Measurements from ENCODE around the gene FHAD1. TPM values are rescaled to one million over a fixed set of nuclear protein-coding genes. Genes with fewer than 3 reads are reported as not detected.

Gene FHAD1
- total RNA-seq, 2 donors from 2014 or later, result 4.4 TPM; not detected in 1

- no peaks in the 10 kb centered on the region for H3K27me3 ChIP-seq (replicated peaks; ENCODE audit: insufficient read depth)
- TF ChIP-seq, protein P1, sequence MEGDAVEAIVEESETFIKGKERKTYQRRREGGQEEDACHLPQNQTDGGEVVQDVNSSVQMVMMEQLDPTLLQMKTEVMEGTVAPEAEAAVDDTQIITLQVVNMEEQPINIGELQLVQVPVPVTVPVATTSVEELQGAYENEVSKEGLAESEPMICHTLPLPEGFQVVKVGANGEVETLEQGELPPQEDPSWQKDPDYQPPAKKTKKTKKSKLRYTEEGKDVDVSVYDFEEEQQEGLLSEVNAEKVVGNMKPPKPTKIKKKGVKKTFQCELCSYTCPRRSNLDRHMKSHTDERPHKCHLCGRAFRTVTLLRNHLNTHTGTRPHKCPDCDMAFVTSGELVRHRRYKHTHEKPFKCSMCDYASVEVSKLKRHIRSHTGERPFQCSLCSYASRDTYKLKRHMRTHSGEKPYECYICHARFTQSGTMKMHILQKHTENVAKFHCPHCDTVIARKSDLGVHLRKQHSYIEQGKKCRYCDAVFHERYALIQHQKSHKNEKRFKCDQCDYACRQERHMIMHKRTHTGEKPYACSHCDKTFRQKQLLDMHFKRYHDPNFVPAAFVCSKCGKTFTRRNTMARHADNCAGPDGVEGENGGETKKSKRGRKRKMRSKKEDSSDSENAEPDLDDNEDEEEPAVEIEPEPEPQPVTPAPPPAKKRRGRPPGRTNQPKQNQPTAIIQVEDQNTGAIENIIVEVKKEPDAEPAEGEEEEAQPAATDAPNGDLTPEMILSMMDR (IDR thresholded peaks at IDR 0.05), result no peak
- DNase-seq (ENCODE audit: low spot score) (no peak), ATAC-seq (ENCODE audit: insufficient number of reproducible peaks, low FRiP score, low read depth) (no peak)
- no peak overlapping the region for H3K27ac ChIP-seq
- no peak overlapping the region for H3K4me3 ChIP-seq
- no peaks in the 10 kb centered on the region for H3K36me3 ChIP-seq
- peaks cover 9 to 57% of the 10 kb centered on the region in 2 donors for H3K4me1 ChIP-seq (ENCODE audit: control insufficient read depth in 1 of 2, low read depth in 2 of 2)
- H3K9me3 ChIP-seq, result no peaks in the 10 kb centered on the region
Observed at GRCh38 chr1:15204931-15205330, 42.1 kb upstream of the FHAD1 start.

DNA sequence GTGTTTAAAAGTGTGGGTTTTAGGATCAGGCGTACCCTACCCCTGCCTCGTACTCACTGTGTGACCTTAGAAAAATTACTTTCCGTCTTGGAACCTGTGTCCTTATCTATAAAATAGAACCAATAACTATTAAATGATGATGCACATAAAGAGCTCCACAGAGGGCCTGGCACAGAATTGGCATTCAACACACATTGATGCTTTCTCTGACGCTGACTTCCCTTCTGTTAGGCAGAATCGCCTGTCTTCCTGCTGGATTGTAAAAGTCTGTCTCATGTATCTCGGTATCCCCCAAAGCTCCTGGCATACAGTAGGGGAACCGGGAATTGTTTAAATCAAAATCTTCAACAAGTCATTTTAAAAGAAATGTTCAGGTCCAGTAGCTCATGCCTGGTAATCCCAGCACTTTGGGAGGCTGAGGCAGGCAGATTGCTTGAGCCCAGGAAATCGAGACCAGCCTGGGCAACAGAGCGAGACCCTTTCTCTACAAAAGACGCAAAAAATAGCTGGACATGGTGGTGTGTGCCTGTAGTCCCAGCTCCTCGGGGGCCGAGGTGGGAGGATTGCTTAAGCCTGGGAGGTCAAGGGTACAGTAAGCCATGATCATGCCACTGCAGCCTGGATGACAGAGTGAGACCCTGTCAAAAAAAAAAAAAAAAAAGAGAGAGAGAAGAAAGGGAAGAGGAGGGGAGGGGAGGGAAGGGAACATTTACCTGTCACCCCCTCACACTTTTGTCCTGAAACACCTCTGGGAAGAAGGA lies 41.3 kb upstream of the FHAD1 start:
- no peaks in the 10 kb centered on the region for H3K9me3 ChIP-seq
- no peak overlapping the region for H3K27ac ChIP-seq
- TF ChIP-seq, protein P1 (IDR thresholded peaks at IDR 0.05), result no peak
- H3K27me3 ChIP-seq (replicated peaks; ENCODE audit: insufficient read depth), result no peaks in the 10 kb centered on the region
- DNase-seq (ENCODE audit: low spot score) (no peak), ATAC-seq (ENCODE audit: insufficient number of reproducible peaks, low FRiP score, low read depth) (no peak)
- H3K4me1 ChIP-seq (ENCODE audit: control insufficient read depth in 1 of 2, low read depth in 2 of 2), result peaks cover 18 to 58% of the 10 kb centered on the region in 2 donors
- H3K36me3 ChIP-seq, result no peaks in the 10 kb centered on the region
- H3K4me3 ChIP-seq, result no peak overlapping the region

GRCh38 chr1:15206418-15207030 lies 40.5 kb upstream of the FHAD1 start:
- H3K27me3 ChIP-seq (replicated peaks; ENCODE audit: insufficient read depth), result no peaks in the 10 kb centered on the region
- peak overlapping the region; percentile 39 for H3K4me3 ChIP-seq
- TF ChIP-seq, protein P1 (IDR thresholded peaks at IDR 0.05), result no peak
- H3K36me3 ChIP-seq, result no peaks in the 10 kb centered on the region
- ATAC-seq (ENCODE audit: insufficient number of reproducible peaks, low FRiP score, low read depth) (no peak), DNase-seq (ENCODE audit: low spot score) (no peak)
- no peaks in the 10 kb centered on the region for H3K9me3 ChIP-seq
- no peak overlapping the region for H3K27ac ChIP-seq
- peaks cover 25 to 61% of the 10 kb centered on the region in 2 donors for H3K4me1 ChIP-seq (ENCODE audit: control insufficient read depth in 1 of 2, low read depth in 2 of 2)

DNA sequence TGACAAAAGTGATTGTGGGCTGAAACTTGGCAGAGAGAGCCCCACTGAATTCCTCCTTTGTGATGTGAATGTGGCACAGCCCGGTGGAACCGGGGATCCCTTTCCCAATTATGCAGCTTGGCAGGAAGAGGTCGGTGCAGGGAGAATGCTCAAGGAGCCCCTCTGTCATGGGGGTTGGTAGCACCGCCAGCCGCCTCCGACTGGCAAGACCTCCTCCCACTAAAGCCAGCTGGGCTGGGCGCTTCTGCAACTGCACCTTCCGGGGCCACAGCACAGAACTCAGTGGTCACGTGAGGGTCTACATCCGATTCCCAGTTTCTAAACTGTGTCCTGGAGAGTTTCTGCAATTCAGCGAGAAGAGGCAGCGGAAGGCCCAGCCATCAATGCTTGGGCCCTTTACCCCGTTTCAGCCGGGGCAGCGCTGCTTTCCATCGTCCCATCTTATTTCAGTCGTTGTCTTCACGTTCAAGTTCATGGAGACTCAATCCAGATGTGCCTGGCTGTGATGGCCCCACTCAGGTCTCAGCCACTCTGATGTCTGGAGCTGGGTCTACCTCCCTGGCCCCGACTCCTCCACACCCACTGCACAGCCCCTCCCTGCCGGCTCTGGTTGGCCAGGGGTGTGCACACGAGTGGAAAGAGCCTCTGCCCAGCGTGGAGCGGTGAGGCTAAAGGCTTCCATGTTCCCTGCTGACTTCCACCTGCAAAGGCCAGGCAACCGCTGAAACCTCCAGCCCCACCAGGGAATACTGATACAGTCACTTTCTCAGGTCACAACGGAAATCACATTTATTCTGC lies 39.8 kb upstream of the FHAD1 start:
- Histone ChIP-seq H3K27me3 (replicated peaks; ENCODE audit: insufficient read depth) (no peaks in the 10 kb centered on the region), H3K4me3 (peak overlapping the region; percentile 39), H3K36me3 (no peaks in the 10 kb centered on the region), H3K27ac (no peak overlapping the region), H3K4me1 (ENCODE audit: control insufficient read depth in 1 of 2, low read depth in 2 of 2) (peaks cover 27 to 61% of the 10 kb centered on the region in 2 donors), H3K9me3 (no peaks in the 10 kb centered on the region)
- ATAC-seq (ENCODE audit: insufficient number of reproducible peaks, low FRiP score, low read depth), result no peak
- TF ChIP-seq, protein P1 (IDR thresholded peaks at IDR 0.05), result no peak
- DNase-seq (ENCODE audit: low spot score), result no peak
